IPS DF 4.7 (cell line): ENCODE measurements around the gene SLC38A6.
"Not testable (repeated sequence)": the region's sequence is repeated elsewhere in the genome, so short reads cannot be mapped to it uniquely, and the experiment has no call there.

Experiments used
- DNase-seq: peaks from one replicate; pipeline ENCODE4 v3.0.0-alpha.2; 2013; ENCODE audit warnings: low spot score; ENCODE audit errors: extremely low read depth

The SLC38A6 gene

DNA sequence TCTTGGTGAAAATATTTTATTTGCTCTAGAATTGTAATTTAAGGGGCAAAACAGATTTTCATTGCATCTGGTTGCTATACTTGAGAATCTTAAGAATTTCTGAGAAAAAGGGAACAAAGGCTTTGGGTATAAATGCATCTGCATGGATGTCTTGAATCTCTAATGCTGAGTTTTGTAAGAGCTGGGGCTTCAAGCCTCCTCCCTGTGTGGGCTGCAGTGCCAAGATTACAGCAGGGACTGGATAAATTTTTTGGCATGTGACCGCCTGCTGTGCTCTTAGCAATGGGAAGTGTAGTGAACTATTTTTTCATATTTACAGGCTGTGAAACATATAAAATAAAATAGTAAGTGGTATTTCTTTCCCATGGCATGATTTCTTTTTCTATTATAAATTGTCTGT, 70.0 kb downstream of the SLC38A6 start:
- DNase-seq = no peak

DNA sequence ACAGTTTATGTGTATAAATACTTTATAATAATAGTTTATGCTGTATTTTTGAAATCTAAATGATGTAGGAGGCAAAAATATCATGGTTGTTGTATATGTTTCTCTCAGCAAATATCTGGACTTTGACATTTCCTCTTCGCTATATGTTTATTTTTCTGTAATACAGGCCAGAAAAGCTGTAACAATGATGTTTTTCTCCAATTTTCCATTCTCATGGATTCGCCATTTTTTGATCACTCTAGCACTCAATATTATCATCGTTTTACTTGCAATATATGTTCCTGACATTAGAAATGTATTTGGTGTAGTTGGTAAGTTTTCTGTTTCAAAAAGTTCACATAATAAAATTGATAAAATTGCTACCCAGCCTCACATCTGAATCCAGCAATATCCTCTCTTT, 70.6 kb downstream of the SLC38A6 start:
- no peak for DNase-seq

DNA sequence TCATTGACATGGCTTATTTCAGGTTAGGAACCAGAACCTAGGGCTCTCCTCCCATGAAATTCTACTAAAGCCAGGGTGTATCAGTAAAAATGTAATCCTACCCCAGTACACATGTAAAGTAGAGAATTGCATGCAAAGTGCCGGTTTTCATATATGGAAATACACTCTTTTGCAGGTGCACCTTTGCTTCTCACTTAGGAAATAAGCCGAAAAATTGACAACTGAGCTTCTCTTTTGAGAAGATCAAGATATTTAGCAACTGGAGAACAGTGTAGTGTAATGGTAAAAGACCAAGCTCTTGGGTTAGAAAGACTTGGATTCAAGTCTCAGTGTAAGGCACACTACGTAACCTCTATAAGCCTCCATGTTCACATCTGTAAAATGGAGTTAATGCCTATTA, 82.4 kb downstream of the SLC38A6 start:
- no peak for DNase-seq

DNA sequence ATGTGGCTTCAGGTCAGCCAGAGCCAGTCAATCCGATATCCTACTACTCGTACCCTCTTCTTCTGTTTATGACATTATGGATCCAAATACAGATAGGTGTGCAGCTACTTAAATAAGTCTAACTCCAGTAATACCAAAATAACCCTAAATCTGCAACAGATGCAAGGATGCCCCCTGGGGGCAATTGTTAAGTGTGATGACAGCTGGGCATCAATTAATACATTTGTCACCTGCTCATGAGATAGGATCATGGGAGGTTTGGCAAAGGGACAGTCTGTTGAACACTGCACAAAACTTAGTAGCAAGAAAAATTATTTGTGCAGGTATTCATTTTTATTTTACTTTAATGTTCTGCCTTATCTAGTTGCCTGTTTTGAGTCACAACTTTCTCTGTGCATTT, 83.2 kb downstream of the SLC38A6 start:
- DNase-seq = no peak

DNA sequence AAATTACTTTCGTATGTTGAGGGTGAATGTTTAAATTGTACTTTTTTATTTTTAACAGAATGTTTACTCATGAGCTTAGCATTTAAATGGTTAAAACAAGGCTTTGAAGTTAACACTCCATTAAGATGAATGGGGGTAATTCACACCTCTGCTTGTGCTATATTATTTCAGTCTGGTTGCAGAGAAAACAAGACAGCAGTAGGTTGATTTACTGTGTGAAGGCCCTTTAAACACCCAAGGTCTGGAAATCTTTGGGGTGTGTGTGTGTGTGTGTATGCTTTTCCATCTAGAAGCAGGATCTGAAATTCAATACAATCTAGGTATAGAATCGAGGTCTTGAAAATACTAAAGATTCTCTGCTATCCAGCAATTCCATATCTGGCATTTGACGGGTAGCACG, 83.8 kb downstream of the SLC38A6 start:
- DNase-seq = no peak

DNA sequence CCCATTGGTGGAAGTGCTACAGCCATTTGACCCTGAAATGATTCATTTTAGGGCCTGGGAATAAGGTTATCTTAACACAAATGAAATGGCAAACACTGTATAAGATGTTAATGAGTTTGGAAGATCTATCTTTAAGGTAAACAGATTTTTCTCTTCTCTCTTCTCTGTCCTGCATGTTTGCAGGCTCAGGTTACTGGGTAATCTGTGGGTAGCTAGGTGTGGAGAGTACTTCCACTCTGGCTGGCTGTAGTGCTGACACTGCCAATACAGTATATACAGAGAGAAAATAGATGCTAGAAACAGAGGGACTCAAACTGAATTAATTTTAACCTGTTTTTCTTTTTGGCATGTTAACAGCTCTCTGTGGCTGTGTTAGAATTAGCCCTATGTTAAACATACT, 84.6 kb downstream of the SLC38A6 start:
- DNase-seq = no peak

DNA sequence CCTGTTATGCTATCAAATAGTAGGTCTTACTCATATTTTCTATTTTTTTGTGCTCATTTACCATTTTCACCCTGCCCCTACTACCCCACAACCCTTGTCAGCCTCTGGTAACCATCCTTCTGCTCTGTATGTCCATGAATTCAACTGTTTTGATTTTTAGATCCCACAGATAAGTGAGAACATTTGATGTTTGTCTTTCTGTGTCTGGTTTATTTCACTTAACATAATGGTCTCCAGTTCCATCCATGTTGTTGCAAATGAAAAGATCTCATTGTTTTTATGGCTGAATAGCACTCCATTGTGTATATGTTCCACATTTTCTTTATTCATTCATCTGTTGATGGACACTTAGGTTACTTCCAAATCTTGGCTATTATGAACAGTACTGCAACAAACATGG, 91.4 kb downstream of the SLC38A6 start:
- DNase-seq = not testable (repeated sequence)

DNA sequence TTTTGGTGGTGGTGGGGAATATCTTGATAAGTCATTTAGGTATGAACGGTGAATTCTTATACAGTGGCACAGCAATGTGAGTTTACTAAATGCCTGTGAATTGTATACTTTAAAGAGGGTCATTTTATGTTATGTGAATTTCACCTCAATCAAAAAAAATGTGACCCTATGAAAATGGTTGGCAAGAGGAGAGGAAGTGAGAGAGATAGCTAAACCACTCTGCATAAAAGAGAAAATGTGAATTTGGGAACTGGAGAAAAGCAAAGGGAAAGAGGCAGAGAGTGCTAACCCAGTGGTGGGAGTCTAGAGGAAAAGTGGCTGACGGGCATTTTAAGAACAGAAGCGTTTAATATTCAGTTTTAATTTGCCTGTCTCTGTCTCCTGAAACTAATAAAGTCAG, 93.8 kb downstream of the SLC38A6 start:
- no peak for DNase-seq

DNA sequence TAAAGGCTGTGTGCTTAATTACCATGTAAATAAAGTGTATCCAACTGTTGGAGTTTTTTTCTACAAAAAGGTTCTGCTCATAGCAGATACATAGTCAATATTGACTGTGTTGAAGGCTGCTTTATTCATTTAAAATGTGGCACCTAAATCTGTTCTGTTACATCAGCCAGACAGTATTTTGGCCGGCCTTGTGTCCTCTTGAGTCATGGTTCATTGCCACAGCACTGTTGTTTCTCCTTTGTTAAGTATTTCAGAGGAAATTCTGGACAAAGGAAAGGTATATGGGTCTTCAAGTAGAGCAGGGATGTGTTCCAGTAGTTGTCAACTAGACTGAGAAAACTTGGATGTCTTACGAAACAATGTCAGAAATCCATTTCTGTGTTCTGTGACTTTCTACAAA, 95.5 kb downstream of the SLC38A6 start:
- DNase-seq = no peak

DNA sequence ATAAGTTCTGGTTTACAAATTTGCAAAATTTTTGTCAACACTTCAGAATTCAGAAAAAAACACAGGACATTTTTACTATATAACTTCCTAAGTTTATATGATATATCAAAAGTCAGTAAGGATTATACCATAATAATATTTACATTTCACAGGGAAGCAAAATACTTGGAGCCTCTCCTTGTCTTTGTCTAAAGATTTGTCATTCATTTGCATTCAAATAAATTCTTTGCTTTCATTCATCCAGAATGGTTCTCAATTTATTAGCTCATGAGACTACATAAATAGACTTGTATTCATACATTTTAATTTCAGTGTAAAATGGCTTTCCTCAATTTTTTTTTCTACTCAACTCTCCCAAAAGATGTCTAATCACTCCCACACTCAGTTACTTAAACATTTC, 96.4 kb downstream of the SLC38A6 start:
- DNase-seq = no peak

DNA sequence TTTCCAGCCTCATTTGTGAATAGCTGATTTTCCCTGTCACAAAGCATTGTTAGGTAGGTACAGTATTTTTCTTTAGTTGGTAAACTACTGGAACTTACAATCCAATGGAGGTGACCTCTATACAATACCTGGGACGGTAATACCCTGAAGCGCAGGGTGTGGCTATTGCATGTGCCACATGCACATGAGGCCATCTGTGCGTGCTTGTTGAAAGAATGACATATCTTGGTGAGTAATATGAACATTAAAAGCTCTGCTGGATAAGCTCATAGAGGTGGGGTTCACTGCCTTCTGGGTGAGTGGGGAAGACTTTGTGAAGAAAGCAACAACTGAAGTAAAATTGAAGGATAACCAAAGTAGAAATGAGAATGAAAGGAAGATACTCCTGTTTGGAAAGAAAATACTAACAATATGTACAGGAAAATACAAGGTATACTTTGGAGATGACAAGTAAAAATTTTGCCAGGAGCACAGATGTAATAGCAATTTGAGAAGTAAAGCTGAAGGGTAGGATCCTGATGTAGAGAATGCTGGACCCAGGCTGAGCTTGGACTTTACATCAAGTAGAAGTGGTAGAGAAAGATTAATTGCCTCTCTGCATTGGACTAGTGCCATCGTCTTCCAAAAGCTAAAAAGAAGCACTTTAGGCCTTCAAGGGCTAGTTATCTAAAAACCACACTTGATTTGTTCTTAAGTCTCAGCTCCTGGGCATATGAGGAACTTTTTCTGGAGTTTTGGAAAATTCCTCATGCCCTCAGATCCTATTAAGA, 97.1 kb downstream of the SLC38A6 start:
- no peak for DNase-seq

DNA sequence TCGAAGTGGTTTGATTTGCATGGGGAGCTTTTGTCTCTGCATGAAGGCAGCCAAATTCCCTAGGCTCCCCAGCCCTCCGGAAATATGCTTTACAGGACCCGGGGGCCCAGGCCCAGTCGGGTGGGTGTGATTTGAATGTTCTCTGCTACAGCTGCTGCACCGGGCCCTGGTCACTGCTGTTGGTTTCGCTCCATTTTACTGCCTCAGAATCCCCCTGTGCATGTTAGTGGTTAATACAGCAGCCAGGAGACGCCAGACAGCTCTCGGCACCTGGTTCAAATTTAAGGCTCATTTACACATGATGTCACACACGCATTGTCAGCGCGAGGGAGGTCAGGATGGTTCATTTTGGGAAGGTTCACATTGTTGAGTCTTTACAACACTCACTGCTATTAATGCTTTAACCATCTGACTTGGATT, 99.6 kb downstream of the SLC38A6 start:
- no peak for DNase-seq

DNA sequence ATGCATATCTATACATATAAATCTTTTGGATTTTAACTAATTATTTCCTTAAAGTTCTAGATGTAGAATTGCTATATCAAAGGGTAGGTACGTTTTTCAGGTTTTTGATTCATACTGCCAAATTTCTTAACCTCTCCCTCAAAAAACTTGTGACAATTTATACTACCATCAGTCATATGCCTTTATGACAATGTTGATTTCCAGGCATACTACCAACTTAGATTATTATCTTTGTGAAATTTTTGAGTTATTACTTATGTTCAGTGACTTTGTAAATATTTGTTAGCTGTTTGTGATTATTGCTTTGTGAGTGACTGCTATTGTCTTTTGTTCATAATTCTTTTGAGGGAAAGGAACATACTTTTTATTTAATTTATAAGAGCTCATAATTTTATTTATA, 107.0 kb downstream of the SLC38A6 start:
- DNase-seq = no peak

DNA sequence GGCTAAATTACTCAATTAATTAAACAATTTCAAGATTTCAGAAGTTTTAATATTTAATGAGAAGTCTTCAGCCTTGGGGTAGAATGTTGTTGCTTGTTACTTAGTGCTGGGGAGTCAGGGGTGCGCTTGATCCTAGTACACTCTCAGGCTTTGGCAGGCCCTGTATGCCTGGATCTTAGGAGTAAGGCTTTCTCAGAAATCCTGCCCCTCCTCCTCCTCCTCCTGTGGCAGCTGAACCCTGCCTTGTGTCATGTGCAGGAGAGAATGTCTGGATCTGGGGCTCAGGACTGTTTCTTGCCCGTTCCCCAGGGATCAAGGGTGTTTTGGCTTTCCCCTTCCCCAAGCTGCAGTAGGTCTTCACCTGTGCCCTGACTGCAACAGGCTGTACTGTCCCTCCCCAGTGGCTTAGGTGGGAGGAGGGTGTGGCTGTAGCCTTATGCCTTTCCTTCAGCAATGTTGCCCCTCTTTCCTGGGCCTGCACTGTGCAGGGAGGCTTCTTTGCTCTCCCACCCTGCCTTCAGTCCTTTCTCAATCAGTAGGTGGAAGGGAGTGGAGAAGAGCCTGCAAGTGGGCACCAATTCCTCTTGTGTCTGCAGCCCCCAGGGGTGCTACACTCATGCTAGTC, 108.2 kb downstream of the SLC38A6 start:
- DNase-seq = no peak

DNA sequence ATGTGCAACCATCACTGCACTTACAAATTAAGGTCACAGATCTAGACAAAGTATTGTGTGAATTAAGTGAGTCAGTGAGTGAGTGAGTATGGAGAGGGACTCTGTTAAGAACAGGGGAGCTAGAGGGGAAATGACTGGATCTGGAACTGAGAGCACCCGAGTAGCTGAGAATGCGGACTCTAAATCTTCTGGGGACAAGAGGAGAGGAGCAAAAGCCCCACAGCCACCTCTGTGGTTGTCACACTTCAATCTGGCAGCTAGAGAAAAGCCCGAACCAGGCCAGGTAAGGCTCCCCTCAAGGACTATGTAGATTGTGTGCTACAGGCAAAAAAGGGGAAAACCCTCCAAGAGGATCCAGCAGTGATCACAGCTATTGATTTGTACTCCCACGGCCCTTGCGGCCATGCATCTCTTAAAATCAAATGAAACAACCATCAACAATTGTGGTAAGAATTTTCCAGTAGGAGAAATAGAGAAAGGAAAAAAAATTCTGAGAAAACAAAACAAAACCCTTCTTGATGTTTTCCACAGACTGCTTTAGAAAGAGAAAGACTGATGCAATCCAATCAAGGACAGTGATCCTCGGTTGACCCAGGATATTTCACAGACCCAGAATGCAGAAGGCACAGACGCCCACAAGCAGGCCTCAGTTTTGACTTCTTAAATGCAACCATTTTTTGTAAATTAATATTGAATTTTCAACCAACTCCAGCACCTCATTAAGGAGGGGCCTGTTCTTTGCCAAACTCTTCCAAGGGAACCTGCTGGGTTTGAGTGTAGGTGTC, 109.6 kb downstream of the SLC38A6 start:
- DNase-seq = no peak

DNA sequence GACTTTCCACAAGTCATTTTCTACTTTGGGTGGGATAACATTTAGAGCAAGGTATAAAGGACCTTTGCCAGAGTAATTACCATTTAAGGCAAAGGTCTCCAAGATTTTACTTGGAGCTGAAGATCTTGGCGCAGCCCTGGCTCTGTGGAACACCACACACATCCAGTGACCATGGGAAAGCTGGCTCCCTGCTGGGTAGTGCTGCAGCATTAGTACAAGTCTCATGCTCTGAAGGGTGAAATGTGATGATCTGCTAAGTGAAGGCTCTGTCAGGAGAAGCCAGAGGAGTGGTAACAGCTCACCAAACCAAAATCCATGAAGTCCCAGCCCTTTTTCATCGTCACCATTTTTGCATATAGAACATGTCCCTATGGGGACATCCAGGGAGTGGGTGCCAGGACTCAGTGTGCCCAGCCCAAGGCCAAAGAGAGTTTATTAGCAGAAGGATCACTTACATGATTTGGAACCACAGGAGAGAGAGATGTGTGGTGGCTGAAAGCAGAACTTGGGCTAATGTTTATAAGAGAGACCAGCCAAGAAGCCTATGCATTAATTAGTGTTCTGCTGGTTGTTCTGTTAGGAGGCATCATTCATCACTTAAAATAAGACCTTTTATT, 110.7 kb downstream of the SLC38A6 start:
- no peak for DNase-seq

DNA sequence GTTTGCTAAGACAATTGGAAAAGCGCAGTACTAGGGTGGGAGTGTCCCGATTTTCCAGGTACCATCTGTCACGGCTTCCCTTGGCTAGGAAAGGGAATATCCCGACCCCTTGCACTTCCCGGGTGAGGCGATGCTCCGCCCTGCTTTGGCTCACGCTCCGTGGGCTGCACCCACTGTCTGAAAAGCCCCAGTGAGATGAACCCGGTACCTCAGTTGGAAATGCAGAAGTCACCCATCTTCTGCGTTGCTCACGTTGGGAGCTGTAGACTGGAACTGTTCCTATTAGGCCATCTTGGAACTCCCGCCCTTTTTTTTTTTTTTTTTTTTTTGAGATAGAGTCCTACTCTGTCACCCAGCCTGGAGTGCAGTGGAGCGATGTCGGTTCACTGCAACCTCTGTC, 117.1 kb downstream of the SLC38A6 start:
- DNase-seq = not testable (repeated sequence)

DNA sequence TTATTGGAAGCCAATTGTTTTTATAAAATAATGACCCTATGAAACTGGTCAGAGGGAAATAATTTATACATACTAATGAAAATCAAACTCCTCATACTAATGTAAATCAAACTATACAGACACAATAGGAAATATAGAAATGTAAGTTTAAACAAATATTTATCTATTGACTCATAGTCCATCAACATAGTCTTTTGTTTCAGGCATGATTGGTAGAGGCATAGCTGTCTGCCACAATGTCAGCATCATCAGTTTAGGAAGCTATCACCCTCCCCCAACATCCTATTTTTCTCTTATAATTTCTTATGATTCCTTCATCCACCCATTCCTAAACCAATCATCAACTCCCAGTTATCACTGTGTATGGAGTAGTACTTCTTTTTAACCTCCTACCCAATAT, 117.7 kb downstream of the SLC38A6 start:
- no peak for DNase-seq

DNA sequence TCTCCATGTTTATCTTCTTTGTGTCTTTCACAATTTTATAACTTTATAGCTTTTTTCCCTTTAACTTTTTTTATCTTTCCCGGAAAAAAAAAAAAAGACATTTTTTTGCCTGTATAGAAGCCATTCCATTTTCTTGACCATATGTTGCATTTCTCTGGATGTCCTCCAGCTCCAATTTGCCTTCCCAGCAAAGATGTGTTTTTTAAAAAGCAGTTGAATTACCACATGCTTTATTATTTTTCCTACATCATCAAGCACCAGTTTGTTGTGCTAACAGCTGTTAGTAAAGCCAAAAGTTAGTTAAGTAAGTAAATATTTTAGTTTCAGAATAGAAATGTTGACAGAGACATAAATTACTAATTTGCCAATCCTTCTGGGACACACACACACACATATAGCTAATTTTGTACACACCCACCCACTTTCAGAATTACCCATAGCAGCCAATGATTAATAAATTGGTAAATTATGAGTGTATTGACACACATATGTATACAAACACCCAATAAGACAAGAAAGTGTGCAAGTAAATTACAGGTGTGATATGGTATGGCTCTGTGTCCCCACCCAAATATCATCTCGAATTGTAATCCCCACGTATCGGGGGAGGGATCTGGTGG, 118.3 kb downstream of the SLC38A6 start:
- DNase-seq = no peak

DNA sequence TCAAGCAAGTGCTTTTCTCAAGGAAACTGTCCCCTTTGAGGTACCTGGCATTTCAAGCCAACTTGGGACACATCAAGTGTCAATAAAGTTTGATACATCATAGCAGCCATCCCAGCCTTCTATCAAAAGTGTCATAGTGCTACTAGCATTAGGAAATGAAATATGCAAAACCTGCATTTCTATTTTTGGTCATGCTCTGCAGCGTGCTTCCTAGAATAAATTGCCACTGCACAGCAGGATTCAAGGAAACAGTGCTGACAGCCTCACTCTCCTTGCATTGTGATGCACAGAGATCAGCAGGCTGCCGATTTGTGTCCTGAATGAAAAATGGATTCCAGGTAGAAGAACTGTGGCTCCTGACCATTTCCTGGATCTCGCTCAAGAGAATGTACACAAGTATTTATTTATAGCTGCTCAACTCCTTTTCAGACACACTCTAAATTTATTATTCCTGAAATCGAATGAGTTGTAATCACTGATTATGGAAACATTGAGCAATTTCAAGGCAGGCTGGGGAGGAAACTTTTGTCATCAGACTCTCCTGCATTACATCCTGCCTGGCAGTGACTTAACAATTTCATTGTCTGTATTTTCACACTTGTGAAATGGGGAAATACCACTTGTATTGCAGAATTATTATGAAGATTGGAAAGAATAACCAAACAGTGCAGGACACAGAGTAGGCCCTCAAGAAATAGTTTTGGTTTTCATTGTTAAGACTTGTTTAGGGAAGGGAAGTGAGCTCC, 120.9 kb downstream of the SLC38A6 start:
- DNase-seq = no peak
